Heart right ventricle (tissue), 16 donors: Measurements from ENCODE around the gene C2CD2. TPM values are rescaled to one million over a fixed set of nuclear protein-coding genes. Genes with fewer than 3 reads are reported as not detected.

Experiments
- ATAC-seq, 8 donors: fragments of 200-7000 bp; cut with Tn5 transposase; one replicate each; pipeline ENCODE4 v1.9.1; 2020; ENCODE audit warnings: mild to moderate bottlenecking in 8 of 8, moderate library complexity in 8 of 8, moderate number of reproducible peaks in 1 of 8
- DNase-seq, 2 donors: peaks; one replicate each; pipeline ENCODE4 v3.0.0-alpha.2; 2020
- H3K27ac ChIP-seq, 10 donors: fragments of 200-600 bp; sonication (generic) in 2 of 10; one replicate each; pipeline versions ENCODE4 v1.5.0 to v1.8.0; 2020 to 2022; ENCODE audit warnings: mild to moderate bottlenecking in 3 of 10
- H3K27me3 ChIP-seq, 7 donors: fragments of 200-600 bp; one replicate each; pipeline ENCODE4 v1.8.0; 2021 to 2022; ENCODE audit warnings: mild to moderate bottlenecking in 2 of 7
- H3K36me3 ChIP-seq, 9 donors: fragments of 200-600 bp; sonication (generic) in 1 of 9; one replicate each; pipeline versions ENCODE4 v1.5.0 to v1.8.0; 2020 to 2022; ENCODE audit warnings: mild to moderate bottlenecking in 2 of 9
- H3K4me1 ChIP-seq, 9 donors: fragments of 200-600 bp; sonication (generic) in 1 of 9; one replicate each; pipeline versions ENCODE4 v1.5.0 to v1.8.0; 2020 to 2022; ENCODE audit warnings: mild to moderate bottlenecking in 4 of 9
- H3K4me3 ChIP-seq, 10 donors: fragments of 200-600 bp; sonication (generic) in 2 of 10; one replicate each; pipeline versions ENCODE4 v1.5.0 to v1.8.0; 2020 to 2022; ENCODE audit warnings: mild to moderate bottlenecking in 7 of 10, moderate library complexity in 2 of 10
- H3K9me3 ChIP-seq, 11 donors: fragments of 200-600 bp in 10 of 11; sonication (generic) in 2 of 11; one replicate each; pipeline versions ENCODE4 v1.5.0 to v1.8.0; 2013 to 2022; ENCODE audit warnings: mild to moderate bottlenecking in 2 of 11, control low read depth in 1 of 11, moderate library complexity in 1 of 11
- WGBS, 2 donors: extraction: QIAGEN DNeasy Blood & Tissue Kit; methylation state at CpG; one replicate each; pipeline ENCODE4 v1.1.7; 2013; ENCODE audit warnings: inconsistent platforms in 1 of 2; 5-methylcytosine and 5-hydroxymethylcytosine counted together
- intact Hi-C, 10 donors: fragments of 100-400 bp; cut with DNase I; formaldehyde crosslinking; loops; one replicate each; pipeline versions ENCODE4 v1.11.1 to v1.14.2; 2022
- polyA plus RNA-seq, 2 donors: library from polyadenylated mRNA; stranded (reverse); fragments of 200-250 nt; gene quantifications; one replicate each; pipeline ENCODE4 v1.2.3, GENCODE V29; 2013
- total RNA-seq, 10 donors: library from RNA; stranded (reverse); fragmentation: NEBNext Ultra II Directional in 3 of 10; extraction: Animal tissue kit (Norgen Biotek cat#: 25700) in 3 of 10; gene quantifications; one replicate each; pipeline versions ENCODE4 v1.2.1 to v1.2.4, GENCODE V29; 2021 to 2023
- TF ChIP-seq, protein P1 (sequence below), 9 donors: fragments of 200-600 bp; sonication (generic) in 2 of 9; IDR thresholded peaks; one replicate each; pipeline versions ENCODE4 v1.5.0 to v1.8.0; 2021 to 2022; ENCODE audit warnings: antibody characterized with exemption in 9 of 9, mild to moderate bottlenecking in 5 of 9, moderate library complexity in 1 of 9
- donor health status: Arrhythmogenic right ventricular cardiomyopathy.
- donor health status: ischemic (EF 13 %, LVEDD 7.1; RV severe dilation, severe dysfunction).
- donor health status: healthy with polysubstance abuse.
- donor health status: DM: no; HTN: yes; CAD: no.
- donor health status: DM: no; HTN: no; CAD: no.
- donor health status: ischemic (EF 25% LVEDD 6.9; RV normal size, moderate dysfunction).
- donor health status: ischemic (EF 25% LVEDD 5.7; RV mildly dilated, moderate dysfunction).
- donor health status: healthy.
- donor health status: DM: yes; HTN: yes; CAD: no.
- donor health status: Ischemic cardiomyopathy.
- donor health status: ischemic (EF 35%, LVEDD 5.7; RV mildly dilated, moderate dysfunction).
- donor health status: nonischemic (EF 11% LVEDD 7.7; RV severe dilation, severe dysfunction).
- donor health status: DM: yes; HTN: yes; CAD: no.
- donor health status: PGD.
- donor health status: ischemic (EF 29% LVEDD 5.4; RV normal size, mild dysfunction).
- donor health status: nonischemic (EF 23%, LVEDD 6.1; RV moderate dilation, normal function).

C2CD2 gene
- total and polyA plus RNA-seq, 12 donors: 4.5 to 11.1 (median 6.6) TPM

DNA sequence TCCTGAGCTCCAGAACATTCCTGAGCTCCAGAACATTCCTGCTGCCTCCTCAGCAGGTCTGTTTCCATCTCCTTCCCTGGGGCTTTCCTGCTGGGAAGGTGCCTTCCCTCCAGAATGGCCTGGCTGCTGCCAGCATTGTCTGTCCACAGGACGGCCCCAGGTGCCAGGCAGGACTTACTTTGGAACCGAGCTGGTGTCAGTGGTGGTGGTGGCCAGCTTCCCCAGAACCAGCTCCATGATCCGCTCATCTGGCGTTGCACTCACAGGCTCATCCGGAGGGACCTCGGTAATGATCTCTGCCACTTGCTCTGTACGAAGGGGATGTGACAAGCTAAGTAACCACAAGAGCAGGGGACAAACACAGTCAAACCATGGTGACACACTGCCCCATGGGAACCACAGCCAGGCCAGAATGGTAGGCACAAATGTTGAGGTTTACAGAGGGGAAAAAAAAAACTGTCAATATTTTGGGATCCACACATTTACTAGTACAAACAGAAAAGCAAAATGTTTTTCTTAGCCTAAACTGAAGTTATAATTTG is 116.0 kb downstream of the C2CD2 start:
- no peaks in the 10 kb centered on the region for H3K4me1 ChIP-seq
- no peak for DNase-seq

DNA sequence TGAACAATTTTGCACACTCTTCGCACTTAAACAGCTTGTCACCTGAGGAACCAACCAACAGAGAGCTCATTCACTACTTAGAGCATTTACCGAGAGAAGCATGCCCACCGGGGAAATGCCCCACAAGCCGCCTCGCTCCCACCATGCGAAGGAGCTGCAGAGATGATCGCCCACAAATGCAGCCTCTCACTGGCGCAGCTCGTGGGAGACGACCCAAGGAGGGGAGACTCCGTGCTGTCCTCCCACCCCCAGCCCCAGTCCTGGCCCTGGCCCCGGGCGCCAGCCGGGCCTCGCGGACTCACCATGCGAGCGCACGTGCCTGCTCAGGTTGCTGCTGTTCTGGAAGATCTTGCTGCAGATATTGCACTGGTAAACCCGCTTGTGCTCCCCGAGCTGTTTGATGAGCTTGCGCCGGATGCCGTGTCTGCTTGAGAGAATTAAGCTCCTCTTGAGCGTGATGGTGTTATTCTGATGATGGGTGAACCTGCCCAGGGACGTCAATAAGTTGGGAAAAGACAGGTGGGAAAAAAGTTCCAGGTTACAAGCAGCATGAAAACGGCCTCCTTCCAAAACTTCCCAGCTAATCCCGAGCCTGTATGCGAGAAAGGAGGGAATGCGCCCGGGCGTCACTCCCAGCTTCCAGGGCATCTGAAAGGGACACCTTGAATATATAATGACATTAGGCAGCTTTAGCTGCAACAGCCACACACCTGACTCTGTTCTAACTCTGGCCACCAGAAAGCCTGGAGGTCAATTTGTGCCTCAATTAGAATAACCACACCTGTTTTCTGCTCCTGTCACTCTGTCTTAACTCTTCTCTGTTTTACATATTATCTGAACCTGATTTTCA is 117.4 kb downstream of the C2CD2 start:
- Histone ChIP-seq H3K4me3 (no peak overlapping the region), H3K4me1 (no peaks in the 10 kb centered on the region), H3K27ac (no peak overlapping the region), H3K36me3 (peaks cover 0 to 77% (median 28%) of the 10 kb centered on the region in 9 donors), H3K9me3 (peaks cover 0 to 11% (median 6%) of the 10 kb centered on the region in 11 donors), H3K27me3 (no peaks in the 10 kb centered on the region)
- DNase-seq (no peak), ATAC-seq (no peak)
- intact Hi-C loops: no loop called here
- TF ChIP-seq, protein P1, sequence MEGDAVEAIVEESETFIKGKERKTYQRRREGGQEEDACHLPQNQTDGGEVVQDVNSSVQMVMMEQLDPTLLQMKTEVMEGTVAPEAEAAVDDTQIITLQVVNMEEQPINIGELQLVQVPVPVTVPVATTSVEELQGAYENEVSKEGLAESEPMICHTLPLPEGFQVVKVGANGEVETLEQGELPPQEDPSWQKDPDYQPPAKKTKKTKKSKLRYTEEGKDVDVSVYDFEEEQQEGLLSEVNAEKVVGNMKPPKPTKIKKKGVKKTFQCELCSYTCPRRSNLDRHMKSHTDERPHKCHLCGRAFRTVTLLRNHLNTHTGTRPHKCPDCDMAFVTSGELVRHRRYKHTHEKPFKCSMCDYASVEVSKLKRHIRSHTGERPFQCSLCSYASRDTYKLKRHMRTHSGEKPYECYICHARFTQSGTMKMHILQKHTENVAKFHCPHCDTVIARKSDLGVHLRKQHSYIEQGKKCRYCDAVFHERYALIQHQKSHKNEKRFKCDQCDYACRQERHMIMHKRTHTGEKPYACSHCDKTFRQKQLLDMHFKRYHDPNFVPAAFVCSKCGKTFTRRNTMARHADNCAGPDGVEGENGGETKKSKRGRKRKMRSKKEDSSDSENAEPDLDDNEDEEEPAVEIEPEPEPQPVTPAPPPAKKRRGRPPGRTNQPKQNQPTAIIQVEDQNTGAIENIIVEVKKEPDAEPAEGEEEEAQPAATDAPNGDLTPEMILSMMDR (IDR thresholded peaks at IDR 0.05): no peak
- WGBS, 2 donors: 95 to 96% methylated on average over 32 of the region's 32 CpGs

More for the DNA sequence above, 116.0 kb downstream of the C2CD2 start:
- TF ChIP-seq, protein P1 (IDR thresholded peaks at IDR 0.05): no peak
- no peak overlapping the region for H3K4me3 ChIP-seq
- H3K27ac ChIP-seq: no peak overlapping the region
- H3K9me3 ChIP-seq: peaks cover 0 to 18% (median 6%) of the 10 kb centered on the region in 11 donors
- intact Hi-C loops: no loop called here
- no peaks in the 10 kb centered on the region for H3K27me3 ChIP-seq
- peaks cover 0 to 82% (median 28%) of the 10 kb centered on the region in 9 donors for H3K36me3 ChIP-seq
- WGBS, 2 donors: 89 to 91% methylated on average over 7 of the region's 7 CpGs
- no peak for ATAC-seq

DNA sequence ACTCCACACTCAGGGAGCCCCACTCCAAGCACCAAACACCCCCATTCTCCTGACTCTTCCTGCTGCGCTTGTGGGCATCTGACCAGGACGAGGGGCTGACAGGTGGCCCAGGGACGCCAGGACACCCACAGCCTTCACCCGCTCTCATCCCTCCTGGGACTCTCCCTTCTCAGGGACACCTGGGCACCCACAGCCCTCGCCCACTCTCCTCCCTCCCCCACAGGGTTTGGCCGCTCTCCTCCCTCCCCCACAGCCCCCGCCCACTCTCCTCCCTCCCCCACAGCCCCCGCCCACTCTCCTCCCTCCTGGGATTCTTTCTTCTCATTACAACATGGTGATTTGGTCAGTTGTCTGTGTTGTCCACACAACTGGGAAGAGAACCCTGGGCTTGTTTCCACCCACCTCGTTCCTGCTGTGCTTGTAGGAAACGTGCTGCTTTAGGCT is 118.1 kb downstream of the C2CD2 start:
- intact Hi-C loops: no loop called here
- WGBS, 2 donors: 91 to 95% methylated on average over 10 of the region's 10 CpGs
- TF ChIP-seq, protein P1 (IDR thresholded peaks at IDR 0.05): no peak
- no peak for ATAC-seq
- Histone ChIP-seq H3K36me3 (peaks cover 0 to 76% (median 28%) of the 10 kb centered on the region in 9 donors), H3K9me3 (peaks cover 0 to 4% (median under 1%) of the 10 kb centered on the region in 11 donors), H3K27ac (no peak overlapping the region), H3K27me3 (no peaks in the 10 kb centered on the region), H3K4me3 (no peak overlapping the region), H3K4me1 (no peaks in the 10 kb centered on the region)
- DNase-seq: no peak

Other genes with a start within 250 kb of the C2CD2 start
- gene RIPK4, start 187.0 kb downstream of the C2CD2 start, total RNA-seq: under 1 TPM in 5 of 10 donors, not detected in 5; 0.05 to 0.12 (median 0.07) TPM
- under 1 TPM; 0.04 to 0.15 TPM for gene RIPK4, start 187.0 kb downstream of the C2CD2 start, polyA plus RNA-seq
- 1 to 10 TPM; 2.0 to 5.8 (median 3.2) TPM for gene PRDM15, start 74.7 kb downstream of the C2CD2 start, total RNA-seq
- gene PRDM15, start 74.7 kb downstream of the C2CD2 start, polyA plus RNA-seq: 1 to 10 TPM; 1.0 to 4.1 TPM
- 10 to 100 TPM in 2 of 10 donors, 1 to 10 TPM in 8; 3.8 to 15.2 (median 6.6) TPM for gene ZBTB21, start 56.3 kb upstream of the C2CD2 start, total RNA-seq
- gene ZBTB21, start 56.3 kb upstream of the C2CD2 start, polyA plus RNA-seq: 1 to 10 TPM; 1.3 to 1.9 TPM
- under 1 TPM in 3 of 10 donors, not detected in 7; 0.13 to 0.31 (median 0.25) TPM for gene UMODL1, start 117.3 kb upstream of the C2CD2 start, total RNA-seq
- gene UMODL1, start 117.3 kb upstream of the C2CD2 start, polyA plus RNA-seq: not detected